Erythroblast (primary cell): ENCODE data around the gene MAMDC2.
"Not testable (repeated sequence)": the region's sequence is repeated elsewhere in the genome, so short reads cannot be mapped to it uniquely, and the experiment has no call there.

Source experiments
- DNase-seq, 2 experiments: peaks; one replicate each; lab custom pipeline; 2025; lab: John Stamatoyannopoulos, UW
- GATA1 ChIP-seq: IDR thresholded peaks from 2 replicates; pipeline ENCODE4 v1.6.1; 2011; ENCODE audit warnings: low read depth, mild to moderate bottlenecking, control low read depth, low read length, moderate library complexity
- POLR2A ChIP-seq: IDR thresholded peaks from 2 replicates; pipeline ENCODE4 v1.6.1; 2011; ENCODE audit warnings: mild to moderate bottlenecking, low read length

The MAMDC2 gene

GRCh38 chr9:70020217-70020616 lies 23.4 kb upstream of the MAMDC2 start:
- TF ChIP-seq POLR2A (no peak), GATA1 (no peak)
- no peak for DNase-seq

DNA sequence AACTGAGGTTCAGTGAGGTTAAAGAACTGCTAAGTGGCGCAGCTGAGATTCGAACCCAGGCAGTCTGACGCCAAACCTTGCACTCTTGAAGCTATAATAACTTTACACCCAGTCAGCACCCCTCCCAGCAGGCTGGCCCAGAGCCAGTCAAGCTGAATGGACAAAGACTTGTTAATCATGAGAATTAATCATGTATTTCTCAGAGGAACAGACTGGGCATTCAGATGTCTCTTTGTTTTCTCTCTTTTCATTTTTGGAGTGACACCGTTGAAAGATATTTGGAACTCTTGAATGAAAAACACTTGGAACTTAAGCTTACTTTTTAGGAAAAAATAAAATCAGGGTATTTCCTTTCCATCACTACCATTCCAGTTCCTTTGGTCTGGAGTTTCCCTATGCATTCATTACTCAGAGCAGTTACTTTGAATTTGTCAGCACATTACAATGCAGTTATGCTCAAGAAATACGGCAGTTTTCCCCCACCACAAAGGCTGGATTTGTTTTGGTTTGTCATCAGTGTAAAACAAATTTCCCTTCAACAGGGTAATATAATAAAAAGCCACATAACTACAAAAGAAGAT lies 22.6 kb upstream of the MAMDC2 start:
- no peak for DNase-seq
- TF ChIP-seq GATA1 (no peak), POLR2A (no peak)

- DNase-seq, result no peak
- TF ChIP-seq GATA1, result no peak
- TF ChIP-seq POLR2A, result no peak
These were observed 15.4 kb upstream of the MAMDC2 start for GRCh38 chr9:70028287-70028686.

- DNase-seq, result no peak
- TF ChIP-seq GATA1 (no peak), POLR2A (no peak)
These were observed 13.5 kb upstream of the MAMDC2 start for GRCh38 chr9:70030156-70030555.

GRCh38 chr9:70031141-70031545 lies 12.5 kb upstream of the MAMDC2 start:
- no peak for DNase-seq
- no peak for TF ChIP-seq GATA1
- TF ChIP-seq POLR2A, result no peak

DNA sequence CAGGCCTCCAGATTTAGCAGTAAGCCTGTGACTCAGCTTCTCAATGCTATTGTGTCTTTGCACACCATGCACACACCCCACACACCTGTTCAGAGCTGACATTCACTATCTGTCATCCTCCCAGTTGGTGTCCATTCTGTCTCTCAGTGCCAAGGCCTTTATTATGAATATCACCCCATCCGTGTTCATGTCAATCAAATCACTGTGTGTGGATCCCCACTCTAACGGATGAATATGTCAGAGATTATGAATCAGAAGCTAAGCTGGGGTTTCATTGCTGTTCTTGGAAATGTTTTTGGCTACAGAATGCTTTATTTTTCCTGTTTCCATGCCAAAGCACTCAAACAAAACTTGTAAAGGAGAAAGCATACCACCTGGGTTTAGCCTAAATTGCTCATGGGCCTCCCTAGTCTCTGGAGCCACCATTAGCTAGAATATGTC lies 9.4 kb upstream of the MAMDC2 start:
- TF ChIP-seq GATA1 (no peak), POLR2A (no peak)

DNA sequence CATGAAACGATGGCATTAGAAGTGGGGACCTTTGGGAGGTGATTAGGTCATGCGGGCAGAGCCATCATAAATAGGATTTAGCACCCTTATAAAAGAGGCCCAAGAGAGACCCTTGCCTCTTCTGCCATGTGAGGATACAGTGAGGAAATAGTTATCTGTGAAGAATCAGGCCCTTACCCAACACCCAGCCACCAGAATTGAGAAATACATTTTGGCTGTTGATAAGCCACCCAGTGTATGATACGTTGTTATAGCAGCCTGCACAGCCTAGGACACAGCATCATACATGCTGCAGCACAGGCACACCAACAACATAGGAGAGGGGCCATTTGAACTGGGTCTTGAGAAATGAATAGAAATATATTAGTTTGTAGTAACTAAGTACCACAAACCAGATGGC lies 8.0 kb upstream of the MAMDC2 start:
- DNase-seq, result no peak
- no peak for TF ChIP-seq POLR2A
- no peak for TF ChIP-seq GATA1

More for the DNA sequence above, 9.4 kb upstream of the MAMDC2 start:
- no peak for DNase-seq

- TF ChIP-seq GATA1, result no peak
- no peak for TF ChIP-seq POLR2A
- no peak for DNase-seq
These were observed 7.0 kb upstream of the MAMDC2 start for GRCh38 chr9:70036641-70037040.

DNA sequence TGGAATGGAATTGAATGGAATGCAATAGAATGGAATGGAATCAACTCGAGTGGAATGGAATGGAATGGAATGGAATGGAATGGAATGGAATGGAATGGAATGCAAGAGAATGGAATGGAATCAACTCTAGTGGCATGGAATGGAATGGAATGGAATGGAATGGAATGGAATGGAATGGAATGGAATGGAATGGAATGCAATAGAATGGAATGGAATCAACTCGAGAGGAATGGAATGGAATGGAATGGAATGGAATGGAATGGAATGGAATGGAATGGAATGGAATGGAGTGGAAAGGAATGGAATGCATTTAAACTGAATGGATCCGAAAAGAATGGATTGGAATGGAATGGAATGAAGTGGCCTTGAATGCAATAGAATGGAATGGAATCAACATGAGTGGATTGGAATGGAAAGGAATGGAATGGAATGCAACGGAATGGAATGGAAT lies 5.5 kb upstream of the MAMDC2 start:
- DNase-seq, result not testable (repeated sequence)

- DNase-seq, result no peak
- TF ChIP-seq GATA1 (no peak), POLR2A (no peak)
These were observed 3.2 kb upstream of the MAMDC2 start for GRCh38 chr9:70040376-70040903.

GRCh38 chr9:70042461-70043215 lies 1.0 kb upstream of the MAMDC2 start:
- no peak for DNase-seq
- no peak for TF ChIP-seq POLR2A
- no peak for TF ChIP-seq GATA1

GRCh38 chr9:70043285-70043684 lies 363 bp upstream of the MAMDC2 start:
- TF ChIP-seq GATA1, result no peak
- no peak for TF ChIP-seq POLR2A
- DNase-seq, result no peak

- TF ChIP-seq POLR2A, result no peak
- TF ChIP-seq GATA1, result no peak
- DNase-seq, result no peak
These were observed 1.1 kb downstream of the MAMDC2 start for GRCh38 chr9:70044490-70045307.

DNA sequence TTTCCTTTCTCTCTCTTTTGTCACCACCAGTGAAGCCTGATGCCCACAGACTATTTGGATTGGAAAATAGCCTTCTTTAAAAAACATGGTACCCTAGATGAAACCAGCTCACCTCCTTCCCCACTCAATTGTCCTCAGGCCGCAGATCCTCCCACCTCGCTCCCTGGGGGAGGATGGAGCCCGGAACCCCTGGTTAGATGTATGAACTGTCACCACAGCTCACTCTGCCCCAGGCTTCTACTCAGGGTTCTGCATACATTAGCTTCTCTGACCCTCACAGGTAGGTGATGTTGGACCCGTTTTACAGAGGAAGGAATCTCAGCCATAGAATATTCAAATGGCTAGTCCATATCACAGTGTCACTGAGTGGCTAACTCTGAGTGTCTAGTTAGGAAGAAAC lies 1.8 kb downstream of the MAMDC2 start:
- no peak for DNase-seq
- TF ChIP-seq POLR2A (no peak), GATA1 (no peak)
